HG02759 (cell line): ENCODE data around the gene KMT2D.

Source experiments
- ATAC-seq: cut with Tn5 transposase; IDR thresholded peaks from one replicate; pipeline ENCODE4 v1.9.1; 2021; ENCODE audit warnings: mild to moderate bottlenecking, moderate library complexity; ENCODE audit not compliant: unreplicated experiment

The KMT2D gene, protein sequence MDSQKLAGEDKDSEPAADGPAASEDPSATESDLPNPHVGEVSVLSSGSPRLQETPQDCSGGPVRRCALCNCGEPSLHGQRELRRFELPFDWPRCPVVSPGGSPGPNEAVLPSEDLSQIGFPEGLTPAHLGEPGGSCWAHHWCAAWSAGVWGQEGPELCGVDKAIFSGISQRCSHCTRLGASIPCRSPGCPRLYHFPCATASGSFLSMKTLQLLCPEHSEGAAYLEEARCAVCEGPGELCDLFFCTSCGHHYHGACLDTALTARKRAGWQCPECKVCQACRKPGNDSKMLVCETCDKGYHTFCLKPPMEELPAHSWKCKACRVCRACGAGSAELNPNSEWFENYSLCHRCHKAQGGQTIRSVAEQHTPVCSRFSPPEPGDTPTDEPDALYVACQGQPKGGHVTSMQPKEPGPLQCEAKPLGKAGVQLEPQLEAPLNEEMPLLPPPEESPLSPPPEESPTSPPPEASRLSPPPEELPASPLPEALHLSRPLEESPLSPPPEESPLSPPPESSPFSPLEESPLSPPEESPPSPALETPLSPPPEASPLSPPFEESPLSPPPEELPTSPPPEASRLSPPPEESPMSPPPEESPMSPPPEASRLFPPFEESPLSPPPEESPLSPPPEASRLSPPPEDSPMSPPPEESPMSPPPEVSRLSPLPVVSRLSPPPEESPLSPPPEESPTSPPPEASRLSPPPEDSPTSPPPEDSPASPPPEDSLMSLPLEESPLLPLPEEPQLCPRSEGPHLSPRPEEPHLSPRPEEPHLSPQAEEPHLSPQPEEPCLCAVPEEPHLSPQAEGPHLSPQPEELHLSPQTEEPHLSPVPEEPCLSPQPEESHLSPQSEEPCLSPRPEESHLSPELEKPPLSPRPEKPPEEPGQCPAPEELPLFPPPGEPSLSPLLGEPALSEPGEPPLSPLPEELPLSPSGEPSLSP (N-terminal part only)

DNA sequence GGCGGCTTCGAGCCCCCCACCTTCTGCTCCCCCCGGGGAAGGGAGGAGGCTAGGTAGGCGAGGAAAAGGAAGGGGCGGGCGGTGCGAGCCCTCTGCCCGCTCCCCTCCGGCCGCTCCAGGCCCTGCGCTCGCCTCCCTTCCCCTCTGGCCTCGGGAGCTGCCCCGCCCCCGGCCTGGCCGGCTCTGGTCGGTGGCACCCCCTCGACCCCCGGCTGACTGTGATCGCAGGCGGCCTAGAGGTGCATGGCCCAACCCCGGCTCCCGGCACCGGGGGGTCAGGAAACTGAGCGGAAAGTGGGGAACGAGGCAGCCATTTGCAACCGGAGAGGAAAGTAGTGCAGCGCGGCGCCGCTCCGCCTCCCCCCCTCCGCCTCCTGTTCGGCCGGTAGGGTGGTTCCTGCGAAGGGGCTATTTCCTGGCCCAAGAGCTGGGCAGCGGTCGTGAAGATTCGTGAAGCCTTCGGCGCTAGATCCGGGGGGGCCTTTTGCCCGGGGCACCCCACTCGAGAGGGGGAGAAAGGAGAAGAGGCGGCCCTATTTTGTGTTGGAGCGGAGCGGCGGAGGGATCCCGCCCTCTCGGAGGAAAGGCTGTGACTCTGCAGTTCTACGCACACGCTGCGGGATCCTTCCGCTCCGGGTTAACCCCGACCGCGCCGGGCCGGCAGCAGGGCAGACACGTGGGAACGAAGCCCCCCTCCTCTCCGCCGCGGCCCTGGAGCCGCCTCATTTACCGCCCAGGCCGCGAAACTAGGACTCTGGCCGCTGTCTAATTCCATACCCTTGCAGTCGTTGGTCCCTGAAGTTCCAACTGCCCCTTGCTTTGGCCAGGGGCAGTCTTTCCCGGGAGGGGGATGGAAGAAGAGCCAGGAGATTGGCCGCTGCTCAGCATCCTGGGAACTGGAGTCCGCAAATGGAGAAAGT, at the start of gene KMT2D:
Gene KMT2D (minus strand): TSS at position 558 of the 920 bp plus-strand sequence. CDS start 5,470 bp downstream, outside the sequence.
- ATAC-seq = peak; percentile 57

- ATAC-seq = no peak
Measured at GRCh38 chr12:49109641-49110463, 49.3 kb upstream of the KMT2D start.

DNA sequence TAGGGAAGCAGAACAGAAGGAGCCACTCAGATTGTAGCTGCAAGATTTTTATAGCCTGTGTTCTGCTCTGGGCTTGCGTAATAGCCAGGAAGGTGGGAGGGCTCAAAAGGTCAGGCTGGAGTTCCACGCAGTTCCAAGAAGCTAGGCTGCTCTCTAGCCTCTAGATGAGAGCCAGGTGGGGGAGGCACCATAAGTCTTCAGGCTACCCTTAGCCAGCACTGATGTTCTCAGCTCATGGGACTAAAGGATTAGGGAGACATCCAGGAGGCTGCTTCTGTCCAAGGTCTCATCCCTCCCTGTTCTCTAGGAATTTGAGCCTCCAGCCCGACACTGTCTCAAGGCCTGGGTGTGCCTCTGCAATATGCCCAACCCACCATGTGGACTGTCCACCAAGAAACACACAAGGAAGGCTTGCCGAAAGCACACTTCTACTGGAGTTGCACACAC, 48.4 kb upstream of the KMT2D start:
- ATAC-seq = no peak

- no peak for ATAC-seq
Measured at GRCh38 chr12:49105504-49106084, 45.0 kb upstream of the KMT2D start.

DNA sequence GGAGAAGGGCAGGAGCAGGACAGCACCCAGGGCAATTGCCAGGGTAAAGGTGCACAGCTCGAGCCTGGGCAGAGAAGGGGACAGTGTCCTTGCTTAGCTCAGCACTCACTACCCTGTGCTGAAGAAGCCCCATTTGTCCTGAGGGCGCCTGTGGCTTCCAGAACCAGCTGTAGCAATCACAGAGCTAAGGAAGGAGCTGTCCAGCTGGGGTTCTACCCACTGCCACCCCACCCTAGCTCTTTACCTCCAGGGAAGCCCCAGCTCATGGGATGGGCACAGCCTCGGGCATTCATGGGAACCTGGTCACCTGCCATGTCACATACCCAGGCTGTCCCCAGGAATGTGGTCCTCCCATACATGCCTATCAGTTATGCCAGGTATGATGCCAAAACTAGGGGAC, 44.2 kb upstream of the KMT2D start:
- no peak for ATAC-seq

- ATAC-seq = no peak
Measured at GRCh38 chr12:49100380-49100779, 39.8 kb upstream of the KMT2D start.

DNA sequence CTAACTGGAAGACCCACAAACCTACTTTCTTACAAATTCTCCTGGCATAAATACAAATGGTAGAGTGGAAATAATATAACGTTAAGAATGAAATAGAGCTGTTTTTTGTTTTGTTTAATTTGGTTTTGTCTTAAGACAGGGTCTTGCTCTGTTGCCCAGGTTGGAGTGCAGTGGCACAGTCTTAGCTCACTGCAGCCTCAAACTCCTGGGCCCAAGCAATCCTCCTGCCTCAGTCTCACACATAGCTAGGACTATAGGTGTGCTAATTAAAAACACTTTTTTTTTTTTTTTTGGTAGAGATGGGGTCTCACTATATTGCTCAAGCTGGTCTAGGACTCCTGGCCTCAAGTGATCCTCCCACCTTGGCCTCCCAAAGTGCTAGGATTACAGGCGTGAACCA, 38.1 kb upstream of the KMT2D start:
- ATAC-seq = no peak

GRCh38 chr12:49098035-49098451, 37.4 kb upstream of the KMT2D start:
- no peak for ATAC-seq

DNA sequence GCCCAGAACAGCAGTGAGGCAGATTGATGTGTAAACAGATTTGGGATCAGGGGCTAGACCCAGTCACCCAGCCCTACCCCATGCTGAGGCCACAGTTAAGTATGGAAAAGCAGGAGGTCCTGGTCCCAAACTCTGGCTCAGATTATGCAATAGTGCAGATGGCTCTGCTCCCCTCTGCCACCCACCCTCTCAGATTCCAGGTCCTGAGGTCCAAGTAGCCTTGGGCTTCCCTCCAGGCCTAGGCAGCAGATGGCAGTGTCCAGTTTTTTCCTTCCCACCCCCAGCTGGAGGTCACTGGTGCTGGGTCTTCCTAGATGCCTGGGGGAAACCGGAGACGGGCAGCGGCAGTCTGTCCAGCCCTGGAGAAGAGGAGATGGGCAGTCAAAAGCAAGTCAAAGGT, 36.8 kb upstream of the KMT2D start:
- ATAC-seq = no peak

DNA sequence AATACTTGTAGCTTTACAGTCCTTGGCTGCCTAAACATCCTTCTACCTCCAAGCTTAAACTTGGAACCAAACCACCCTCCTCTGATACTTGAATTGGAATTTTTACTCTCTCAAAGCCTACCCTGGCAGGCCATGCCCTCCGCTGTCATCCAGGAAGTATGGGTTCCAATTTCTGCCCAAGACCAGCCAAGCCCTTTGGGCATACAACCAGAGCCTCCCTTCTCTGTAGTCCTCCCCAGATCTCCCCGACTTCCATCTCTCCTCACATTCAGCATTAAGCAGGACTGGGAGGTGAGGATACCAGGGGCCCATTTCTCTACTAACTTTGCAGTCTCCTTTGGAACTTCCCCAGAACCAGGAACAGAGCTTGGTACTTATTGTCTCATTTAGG, 34.4 kb upstream of the KMT2D start:
- no peak for ATAC-seq

DNA sequence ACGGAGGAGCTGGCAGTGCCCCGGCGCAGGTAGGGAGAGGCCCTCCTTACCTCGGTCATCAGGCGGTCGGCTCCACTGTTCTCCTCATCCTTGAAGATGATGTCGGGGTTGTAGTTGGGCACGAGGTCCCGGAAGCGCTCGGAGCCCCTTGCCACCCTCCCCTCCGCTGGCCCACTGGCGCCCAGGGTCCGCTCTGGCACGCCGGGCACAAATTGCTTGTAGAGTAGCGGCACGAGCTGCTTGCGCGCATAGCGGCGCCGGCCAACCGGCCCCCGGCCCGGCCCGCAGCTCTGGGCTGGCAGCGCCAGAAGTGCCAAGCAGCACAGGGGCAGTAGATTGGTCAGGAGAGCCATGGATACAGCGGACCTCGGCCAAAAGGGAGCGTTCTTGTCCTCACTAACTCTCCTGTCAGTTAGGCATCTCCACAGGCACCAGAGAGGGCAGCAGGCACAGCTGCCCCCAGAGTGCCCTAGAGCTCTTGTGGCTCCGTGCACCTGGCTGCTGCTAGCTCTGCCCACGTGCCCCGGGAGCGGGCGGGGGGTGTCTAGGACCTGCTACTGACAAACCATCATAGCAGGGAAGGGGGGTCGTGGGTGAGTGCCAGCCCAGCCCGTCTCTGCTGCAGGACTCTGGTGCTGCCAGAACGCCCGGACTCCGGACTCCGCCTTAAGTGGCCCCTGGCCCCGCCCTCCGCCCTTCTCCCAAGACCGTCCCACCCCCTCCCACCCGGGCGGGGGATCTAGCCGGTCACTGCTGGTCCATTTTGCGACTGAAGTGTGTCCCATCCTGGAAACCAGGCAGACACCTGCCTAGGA, 33.8 kb upstream of the KMT2D start, which contains the start of gene DHH:
Gene DHH (minus strand): TSS at position 642 of the 815 bp plus-strand sequence. CDS start 289 bp downstream, at position 353.
- ATAC-seq = no peak

DNA sequence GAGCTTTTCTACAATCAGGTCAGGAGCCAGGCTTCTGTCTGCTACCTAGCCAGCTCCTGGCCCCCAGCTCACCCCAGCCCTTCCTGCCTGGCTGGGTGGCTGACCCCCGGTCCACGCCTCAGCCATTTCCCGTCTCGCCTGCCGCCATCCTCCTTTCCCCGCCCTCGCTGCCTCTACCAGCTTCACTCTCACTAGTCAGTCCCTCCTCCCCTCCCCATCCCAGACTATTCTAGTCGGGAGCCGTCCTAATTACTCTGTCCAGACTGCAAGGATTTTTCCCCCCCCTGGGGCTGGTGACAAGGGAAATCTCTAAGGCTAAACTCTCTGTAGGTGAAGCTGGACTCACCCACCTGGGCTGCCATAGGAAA, 33.2 kb upstream of the KMT2D start:
- ATAC-seq = no peak

DNA sequence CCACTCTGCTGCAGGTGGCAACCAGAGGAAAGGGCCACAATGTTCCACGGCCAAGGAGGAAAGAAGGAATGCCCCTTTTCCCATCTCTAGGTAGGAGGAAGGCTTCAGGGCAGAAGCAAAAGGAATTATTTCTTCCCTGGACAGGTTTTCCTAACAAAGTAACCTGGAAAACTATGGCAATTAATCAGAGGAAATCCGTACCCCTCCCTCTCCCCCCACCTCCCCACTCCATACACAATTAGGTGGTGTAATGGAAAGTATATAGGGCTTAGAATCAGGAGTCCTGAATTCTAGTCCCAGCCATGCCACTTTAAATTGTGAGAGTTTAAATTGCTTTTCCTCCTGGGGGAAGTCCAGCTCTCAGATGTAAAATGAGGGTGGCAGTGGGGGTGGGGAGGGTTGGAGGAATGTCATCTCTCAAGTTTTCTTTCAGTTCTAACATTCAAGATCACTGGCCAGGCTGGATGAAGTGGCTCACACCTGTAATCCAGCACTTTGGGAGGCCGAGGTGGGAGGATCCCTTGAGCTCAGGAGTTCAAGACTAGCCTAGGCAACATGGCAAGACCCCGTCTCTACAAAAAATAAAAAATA, 32.3 kb upstream of the KMT2D start:
- no peak for ATAC-seq

GRCh38 chr12:49092086-49092815, 31.7 kb upstream of the KMT2D start:
- ATAC-seq = no peak

DNA sequence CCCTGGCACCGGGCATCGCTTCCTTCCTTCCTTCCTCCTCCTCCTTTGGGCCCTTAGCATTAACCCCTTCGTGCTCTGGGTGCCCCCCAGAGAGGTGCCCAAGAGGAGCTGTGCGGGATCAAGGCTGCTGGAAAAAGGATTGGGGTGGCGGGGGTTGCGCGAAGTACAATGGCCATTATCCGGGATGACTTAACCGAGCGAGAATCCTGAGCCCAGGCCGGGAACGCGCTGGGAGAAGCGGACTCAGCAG, 31.2 kb upstream of the KMT2D start:
- no peak for ATAC-seq

GRCh38 chr12:49091056-49091835, 30.7 kb upstream of the KMT2D start:
- no peak for ATAC-seq
